Osteoblast (primary cell): ENCODE data around the gene PRXL2C. TPM values are rescaled to one million over a fixed set of nuclear protein-coding genes. Genes with fewer than 3 reads are reported as not detected.
A peak's percentile ranks its signal among the peaks of the same experiment; 100 is the strongest.
"Not testable (repeated sequence)": the region's sequence is repeated elsewhere in the genome, so short reads cannot be mapped to it uniquely, and the experiment has no call there.

Source experiments
- DNase-seq: peaks from one replicate; pipeline ENCODE4 v3.0.0; 2011; ENCODE audit warnings: low spot score, mixed read lengths; ENCODE audit not compliant: insufficient read length; ENCODE audit errors: missing footprints
- H2AFZ ChIP-seq: 2 replicates; pipeline ENCODE4 v1.6.0; 2011; ENCODE audit warnings: mild to moderate bottlenecking, low read length
- H3K27ac ChIP-seq: 2 replicates; pipeline ENCODE4 v1.5.1; 2011; ENCODE audit warnings: mild to moderate bottlenecking, low read depth, low read length, moderate library complexity
- H3K27me3 ChIP-seq: 2 replicates; pipeline ENCODE4 v1.6.0; 2012; ENCODE audit warnings: mild to moderate bottlenecking, control low read depth, inconsistent platforms, low read length, moderate library complexity; ENCODE audit not compliant: insufficient read depth
- H3K36me3 ChIP-seq: 2 replicates; pipeline ENCODE4 v1.5.1; 2011; ENCODE audit warnings: mild to moderate bottlenecking, low read length, control low read depth, moderate library complexity; ENCODE audit not compliant: insufficient read depth
- H3K4me1 ChIP-seq: 2 replicates; pipeline ENCODE4 v1.5.1; 2011; ENCODE audit warnings: mild to moderate bottlenecking, low read length, control low read depth, moderate library complexity; ENCODE audit not compliant: insufficient read depth
- H3K4me2 ChIP-seq: 2 replicates; pipeline ENCODE4 v1.6.0; 2011; ENCODE audit warnings: mild to moderate bottlenecking, low read length; ENCODE audit not compliant: insufficient read depth
- H3K4me3 ChIP-seq: fragments of 200-600 bp; sonication (generic); 3 replicates; pipeline ENCODE4 v1.5.1; 2012; ENCODE audit warnings: mild to moderate bottlenecking, low read length, inconsistent platforms; ENCODE audit not compliant: insufficient read depth
- H3K79me2 ChIP-seq: 2 replicates; pipeline ENCODE4 v1.6.0; 2012; ENCODE audit warnings: mild to moderate bottlenecking, low read length, control low read depth, inconsistent platforms; ENCODE audit not compliant: insufficient read depth
- H3K9me3 ChIP-seq: 2 replicates; pipeline ENCODE4 v1.5.1; 2011; ENCODE audit warnings: low read depth, low read length, control low read depth
- H4K20me1 ChIP-seq: 2 replicates; pipeline ENCODE4 v1.6.0; 2012; ENCODE audit warnings: mild to moderate bottlenecking, low read length, control low read depth; ENCODE audit not compliant: insufficient read depth
- total RNA-seq: library from RNA; depleted of rRNA; stranded (reverse); fragments of >200 nt; gene quantifications from 2 replicates; pipeline ENCODE4 v1.2.3, GENCODE V29; 2012
- TF ChIP-seq, protein P1 (sequence below): IDR thresholded peaks from 2 replicates; pipeline ENCODE4 v1.5.1; 2011; ENCODE audit warnings: mild to moderate bottlenecking, low read depth, low read length, moderate library complexity; ENCODE audit errors: extremely low read depth

PRXL2C gene, protein sequence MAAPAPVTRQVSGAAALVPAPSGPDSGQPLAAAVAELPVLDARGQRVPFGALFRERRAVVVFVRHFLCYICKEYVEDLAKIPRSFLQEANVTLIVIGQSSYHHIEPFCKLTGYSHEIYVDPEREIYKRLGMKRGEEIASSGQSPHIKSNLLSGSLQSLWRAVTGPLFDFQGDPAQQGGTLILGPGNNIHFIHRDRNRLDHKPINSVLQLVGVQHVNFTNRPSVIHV
- total RNA-seq: 30.8 and 36.5 TPM in 2 replicates

- H3K36me3 ChIP-seq: peaks cover 6% of the 10 kb centered on the region
- H3K4me3 ChIP-seq: peak within 1 kb of the TSS; percentile 75
- H2AFZ ChIP-seq: peak within 1 kb of the TSS; percentile 68
- peak within 1 kb of the TSS; percentile 92 for H3K27ac ChIP-seq
- no peaks in the 10 kb centered on the region for H4K20me1 ChIP-seq
- peak within 1 kb of the TSS; percentile 82 for H3K4me2 ChIP-seq
- peaks cover 6% of the 10 kb centered on the region for H3K4me1 ChIP-seq
- no peak for DNase-seq
- H3K79me2 ChIP-seq: peaks cover 4% of the 10 kb centered on the region
- H3K27me3 ChIP-seq: no peaks in the 10 kb centered on the region
- TF ChIP-seq, protein P1, sequence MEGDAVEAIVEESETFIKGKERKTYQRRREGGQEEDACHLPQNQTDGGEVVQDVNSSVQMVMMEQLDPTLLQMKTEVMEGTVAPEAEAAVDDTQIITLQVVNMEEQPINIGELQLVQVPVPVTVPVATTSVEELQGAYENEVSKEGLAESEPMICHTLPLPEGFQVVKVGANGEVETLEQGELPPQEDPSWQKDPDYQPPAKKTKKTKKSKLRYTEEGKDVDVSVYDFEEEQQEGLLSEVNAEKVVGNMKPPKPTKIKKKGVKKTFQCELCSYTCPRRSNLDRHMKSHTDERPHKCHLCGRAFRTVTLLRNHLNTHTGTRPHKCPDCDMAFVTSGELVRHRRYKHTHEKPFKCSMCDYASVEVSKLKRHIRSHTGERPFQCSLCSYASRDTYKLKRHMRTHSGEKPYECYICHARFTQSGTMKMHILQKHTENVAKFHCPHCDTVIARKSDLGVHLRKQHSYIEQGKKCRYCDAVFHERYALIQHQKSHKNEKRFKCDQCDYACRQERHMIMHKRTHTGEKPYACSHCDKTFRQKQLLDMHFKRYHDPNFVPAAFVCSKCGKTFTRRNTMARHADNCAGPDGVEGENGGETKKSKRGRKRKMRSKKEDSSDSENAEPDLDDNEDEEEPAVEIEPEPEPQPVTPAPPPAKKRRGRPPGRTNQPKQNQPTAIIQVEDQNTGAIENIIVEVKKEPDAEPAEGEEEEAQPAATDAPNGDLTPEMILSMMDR: no peak
- H3K9me3 ChIP-seq: no peaks in the 10 kb centered on the region
Measured at GRCh38 chr9:96655198-96655851, at the start of gene PRXL2C. Gene PRXL2C (minus strand): TSS chr9:96655317. CDS start chr9:96655281, 36 bp downstream.

DNA sequence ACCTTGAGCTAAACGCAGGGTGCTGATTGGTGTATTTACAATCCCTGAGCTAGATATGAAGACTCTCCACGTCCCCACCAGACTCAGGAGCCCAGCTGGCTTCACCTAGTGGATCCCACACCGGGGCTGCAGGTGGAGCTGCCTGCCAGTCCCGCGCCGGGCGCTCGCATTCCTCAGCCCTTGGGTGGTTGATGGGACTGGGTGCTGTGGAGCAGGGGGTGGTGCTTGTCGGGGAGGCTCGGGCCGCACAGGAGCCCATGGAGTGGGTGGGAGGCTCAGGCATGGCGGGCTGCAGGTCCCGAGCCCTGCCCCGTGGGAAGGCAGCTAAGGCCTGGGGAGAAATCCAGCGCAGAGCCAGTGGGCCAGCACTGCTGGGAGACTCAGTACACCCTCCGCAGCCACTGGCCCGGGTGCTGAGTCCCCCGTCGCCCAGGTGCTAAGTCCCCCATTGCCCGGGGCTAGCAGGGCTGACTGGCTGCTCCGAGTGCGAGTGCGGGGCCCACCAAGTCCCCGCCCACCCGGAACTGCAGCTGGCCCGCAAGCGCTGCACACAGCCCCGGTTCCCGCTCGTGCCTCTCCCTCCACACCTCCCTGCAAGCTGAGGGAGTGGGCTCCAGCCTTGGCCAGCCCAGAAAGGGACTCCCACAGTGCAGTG is 45.7 kb upstream of the PRXL2C start:
- H3K27ac ChIP-seq, H4K20me1 ChIP-seq, H3K79me2 ChIP-seq, H3K4me3 ChIP-seq, DNase-seq, H3K4me1 ChIP-seq, H3K9me3 ChIP-seq, H3K27me3 ChIP-seq, H3K36me3 ChIP-seq, H3K4me2 ChIP-seq, H2AFZ ChIP-seq: not testable (repeated sequence)

DNA sequence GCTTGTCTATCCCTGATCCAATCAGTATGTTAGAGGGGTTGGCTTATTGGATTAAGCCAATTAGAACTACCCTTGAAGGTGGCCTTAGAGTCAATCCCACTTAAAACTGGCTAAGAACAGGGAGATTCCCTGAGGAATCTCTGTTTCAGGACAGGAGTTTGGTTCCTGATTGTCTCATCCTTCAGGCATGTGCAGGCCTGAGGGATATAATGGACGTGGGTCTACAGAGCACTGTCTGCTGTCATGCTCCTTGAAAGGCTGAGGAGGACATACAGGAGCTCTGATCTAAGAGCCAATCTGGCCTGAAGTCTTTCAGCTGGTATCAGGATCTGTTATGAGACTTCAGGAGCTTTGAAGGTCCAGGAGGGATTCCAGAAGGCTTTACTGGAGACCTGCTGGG is 36.2 kb upstream of the PRXL2C start:
- Histone ChIP-seq H3K79me2 (no peaks in the 10 kb centered on the region), H3K4me2 (no peak overlapping the region), H3K9me3 (no peaks in the 10 kb centered on the region), H4K20me1 (no peaks in the 10 kb centered on the region), H2AFZ (no peak overlapping the region), H3K4me1 (peaks cover 5% of the 10 kb centered on the region), H3K27ac (no peak overlapping the region), H3K27me3 (peaks cover 5% of the 10 kb centered on the region), H3K4me3 (no peak overlapping the region), H3K36me3 (no peaks in the 10 kb centered on the region)
- no peak for DNase-seq
- TF ChIP-seq, protein P1: no peak

DNA sequence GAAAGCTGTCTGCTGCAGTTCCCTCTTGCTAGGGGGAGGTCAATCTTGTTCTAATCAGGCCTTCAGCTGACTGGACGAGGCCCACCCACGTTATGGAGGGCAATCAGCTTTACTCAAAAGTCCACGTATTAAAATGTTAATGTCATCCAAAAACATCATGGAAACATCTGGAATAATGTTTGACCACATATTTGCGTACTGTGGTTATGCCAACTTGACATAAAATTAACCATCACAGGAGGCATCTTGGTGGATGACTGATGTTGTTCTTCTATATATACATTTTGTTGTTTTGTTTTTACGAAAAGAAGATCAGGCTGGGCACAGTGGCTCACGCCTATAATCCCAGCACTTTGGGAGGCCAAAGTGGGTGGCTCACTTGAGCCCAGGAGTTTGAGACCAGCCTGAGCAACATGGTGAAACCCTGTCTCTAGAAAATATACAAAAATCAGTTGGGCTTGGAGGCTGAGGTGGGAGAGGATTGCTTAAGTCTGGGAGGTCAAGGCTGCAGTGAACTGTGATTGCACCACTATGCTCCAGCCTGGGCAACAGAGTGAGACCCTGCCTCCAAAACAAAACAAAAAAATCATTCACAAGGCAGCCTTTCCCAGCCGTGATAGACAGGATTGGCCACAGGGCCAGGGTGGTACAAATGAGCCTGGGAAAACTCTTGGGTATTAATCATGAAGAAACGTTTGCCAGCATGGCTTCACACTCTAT is 33.8 kb upstream of the PRXL2C start:
- Histone ChIP-seq H3K36me3 (no peaks in the 10 kb centered on the region), H3K79me2 (no peaks in the 10 kb centered on the region), H4K20me1 (no peaks in the 10 kb centered on the region), H3K4me2 (no peak overlapping the region), H3K27me3 (peaks cover 5% of the 10 kb centered on the region), H3K4me3 (no peak overlapping the region), H2AFZ (no peak overlapping the region), H3K4me1 (peaks cover 6% of the 10 kb centered on the region), H3K9me3 (no peaks in the 10 kb centered on the region), H3K27ac (no peak overlapping the region)
- TF ChIP-seq, protein P1: no peak
- no peak for DNase-seq
